Measurements from ENCODE around the gene PROSER2.

DNA sequence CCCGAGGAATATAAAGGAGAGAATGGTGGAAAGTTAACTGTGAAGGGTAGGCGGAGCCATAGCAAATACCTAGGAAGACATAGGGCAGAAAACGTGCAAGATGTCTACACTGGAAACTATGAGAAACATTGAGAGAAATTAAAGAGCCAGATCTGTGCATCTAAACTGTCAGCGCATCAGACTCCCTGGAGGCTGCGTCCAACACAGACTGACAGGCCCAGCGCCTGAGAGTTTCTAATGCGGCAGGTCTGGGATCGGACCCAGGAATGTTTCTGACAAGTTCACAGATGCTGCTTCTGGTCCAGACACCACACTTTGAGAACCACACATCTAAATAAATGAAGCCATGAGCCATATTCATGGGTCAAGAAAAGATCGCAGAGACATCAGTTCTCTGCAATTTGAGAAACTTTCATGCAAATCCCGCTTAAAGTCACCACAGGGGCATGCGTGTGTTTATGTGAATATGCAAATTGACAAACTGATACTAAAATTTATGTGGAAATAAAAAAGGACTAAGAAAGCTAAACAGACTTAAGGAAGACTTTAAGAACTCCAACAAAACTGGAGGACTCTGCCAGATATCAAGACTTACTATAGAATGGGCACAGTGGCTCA, 38.8 kb downstream of the PROSER2 start:
- TF ChIP-seq, protein P1, sequence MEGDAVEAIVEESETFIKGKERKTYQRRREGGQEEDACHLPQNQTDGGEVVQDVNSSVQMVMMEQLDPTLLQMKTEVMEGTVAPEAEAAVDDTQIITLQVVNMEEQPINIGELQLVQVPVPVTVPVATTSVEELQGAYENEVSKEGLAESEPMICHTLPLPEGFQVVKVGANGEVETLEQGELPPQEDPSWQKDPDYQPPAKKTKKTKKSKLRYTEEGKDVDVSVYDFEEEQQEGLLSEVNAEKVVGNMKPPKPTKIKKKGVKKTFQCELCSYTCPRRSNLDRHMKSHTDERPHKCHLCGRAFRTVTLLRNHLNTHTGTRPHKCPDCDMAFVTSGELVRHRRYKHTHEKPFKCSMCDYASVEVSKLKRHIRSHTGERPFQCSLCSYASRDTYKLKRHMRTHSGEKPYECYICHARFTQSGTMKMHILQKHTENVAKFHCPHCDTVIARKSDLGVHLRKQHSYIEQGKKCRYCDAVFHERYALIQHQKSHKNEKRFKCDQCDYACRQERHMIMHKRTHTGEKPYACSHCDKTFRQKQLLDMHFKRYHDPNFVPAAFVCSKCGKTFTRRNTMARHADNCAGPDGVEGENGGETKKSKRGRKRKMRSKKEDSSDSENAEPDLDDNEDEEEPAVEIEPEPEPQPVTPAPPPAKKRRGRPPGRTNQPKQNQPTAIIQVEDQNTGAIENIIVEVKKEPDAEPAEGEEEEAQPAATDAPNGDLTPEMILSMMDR (IDR thresholded peaks at IDR 0.05; ENCODE audit: low read depth, low read length, poor library complexity, severe bottlenecking), result no peak
- no peak for TF ChIP-seq EZH2phosphoT487 (IDR thresholded peaks at IDR 0.05; ENCODE audit: borderline replicate concordance, low read length)
